Liver (tissue), 9 donors: Measurements from ENCODE around the gene CYP3A4. TPM values are rescaled to one million over a fixed set of nuclear protein-coding genes. Genes with fewer than 3 reads are reported as not detected.

Source experiments
- DNase-seq: peaks from one replicate; pipeline ENCODE4 v3.0.0-alpha.2; 2017; ENCODE audit warnings: low spot score
- H3K27ac ChIP-seq, 2 donors: one replicate each; pipeline ENCODE4 v1.7.0; 2013; ENCODE audit warnings: inconsistent platforms in 2 of 2, low read length in 2 of 2, control low read depth in 1 of 2, low read depth in 1 of 2, mild to moderate bottlenecking in 1 of 2
- H3K27me3 ChIP-seq, 4 donors: one replicate each; pipeline versions ENCODE4 v1.6.1 to v1.7.0; 2013; ENCODE audit warnings: low read length in 3 of 4, inconsistent platforms in 1 of 4, mild to moderate bottlenecking in 1 of 4, moderate library complexity in 1 of 4; ENCODE audit not compliant: control insufficient read depth in 4 of 4, insufficient read depth in 4 of 4
- H3K36me3 ChIP-seq, 4 donors: one replicate each; pipeline versions ENCODE4 v1.6.1 to v1.7.0; 2013; ENCODE audit warnings: low read length in 3 of 4, mild to moderate bottlenecking in 3 of 4, low read depth in 1 of 4, moderate library complexity in 1 of 4; ENCODE audit not compliant: control insufficient read depth in 4 of 4, insufficient read depth in 3 of 4
- H3K4me1 ChIP-seq, 4 donors: one replicate each; pipeline versions ENCODE4 v1.6.1 to v1.7.0; 2013; ENCODE audit warnings: low read length in 3 of 4, mild to moderate bottlenecking in 3 of 4, moderate library complexity in 1 of 4; ENCODE audit not compliant: control insufficient read depth in 4 of 4, insufficient read depth in 4 of 4
- H3K4me3 ChIP-seq, 3 donors: one replicate each; pipeline versions ENCODE4 v1.6.1 to v1.7.0; 2013; ENCODE audit warnings: low read length in 3 of 3, control low read depth in 1 of 3, low read depth in 1 of 3, mild to moderate bottlenecking in 1 of 3
- H3K9ac ChIP-seq, 2 donors: one replicate each; pipeline ENCODE4 v1.7.0; 2013; ENCODE audit warnings: low read length in 2 of 2, mild to moderate bottlenecking in 2 of 2, moderate library complexity in 2 of 2, control low read depth in 1 of 2, low read depth in 1 of 2
- H3K9me3 ChIP-seq, 4 donors: one replicate each; pipeline versions ENCODE4 v1.6.1 to v1.7.0; 2013; ENCODE audit warnings: low read length in 3 of 4; ENCODE audit not compliant: control insufficient read depth in 4 of 4
- ATF3 ChIP-seq: IDR thresholded peaks from 2 replicates; pipeline ENCODE4 v1.6.1; 2016; ENCODE audit warnings: antibody characterized with exemption
- CTCF ChIP-seq: fragments of 150-350 bp; IDR thresholded peaks from 2 replicates; pipeline ENCODE4 v1.5.1; 2017; ENCODE audit warnings: improper control_type of control experiment, low read depth, low read length; ENCODE audit not compliant: missing input control
- EGR1 ChIP-seq, 2 donors: IDR thresholded peaks; 2 replicates each; pipeline ENCODE4 v1.6.1; 2016 to 2018; ENCODE audit warnings: antibody characterized with exemption in 2 of 2, low read depth in 2 of 2
- FOXA1 ChIP-seq: IDR thresholded peaks from 2 replicates; pipeline ENCODE4 v1.6.1; 2016; ENCODE audit warnings: antibody characterized with exemption
- FOXA2 ChIP-seq: IDR thresholded peaks from 2 replicates; pipeline ENCODE4 v1.6.1; 2016; ENCODE audit warnings: antibody characterized with exemption
- HNF4A ChIP-seq, 2 donors: conservative IDR thresholded peaks; 2 replicates each; pipeline ENCODE4 v1.6.1; 2016; ENCODE audit warnings: antibody characterized with exemption in 2 of 2, mild to moderate bottlenecking in 2 of 2
- HNF4G ChIP-seq: IDR thresholded peaks from 2 replicates; pipeline ENCODE4 v1.6.1; 2016; ENCODE audit warnings: antibody characterized with exemption
- JUND ChIP-seq, 2 donors: IDR thresholded peaks; 2 replicates each; pipeline ENCODE4 v1.6.1; 2016; ENCODE audit warnings: antibody characterized with exemption in 2 of 2
- NR2F2 ChIP-seq: IDR thresholded peaks from 2 replicates; pipeline ENCODE4 v1.6.1; 2016; ENCODE audit warnings: antibody characterized with exemption
- RAD21 ChIP-seq, 2 donors: IDR thresholded peaks; 2 replicates each; pipeline ENCODE4 v1.6.1; 2016; ENCODE audit warnings: antibody characterized with exemption in 2 of 2, mild to moderate bottlenecking in 2 of 2
- REST ChIP-seq: IDR thresholded peaks from 2 replicates; pipeline ENCODE4 v1.6.1; 2016; ENCODE audit warnings: antibody characterized with exemption, mild to moderate bottlenecking
- SP1 ChIP-seq: IDR thresholded peaks from 2 replicates; pipeline ENCODE4 v1.6.1; 2018; ENCODE audit warnings: antibody characterized with exemption, mild to moderate bottlenecking
- TAF1 ChIP-seq: conservative IDR thresholded peaks from 2 replicates; pipeline ENCODE4 v1.6.1; 2016; ENCODE audit warnings: antibody characterized with exemption, mild to moderate bottlenecking
- YY1 ChIP-seq: IDR thresholded peaks from 2 replicates; pipeline ENCODE4 v1.6.1; 2016; ENCODE audit warnings: antibody characterized with exemption, mild to moderate bottlenecking
- ZBTB33 ChIP-seq: IDR thresholded peaks from 2 replicates; pipeline ENCODE4 v1.6.1; 2016; ENCODE audit warnings: antibody characterized with exemption
- WGBS: extraction: QIAGEN DNeasy Blood & Tissue Kit; methylation state at CpG from one replicate; pipeline ENCODE4 v1.1.7; 2013; 5-methylcytosine and 5-hydroxymethylcytosine counted together
- polyA plus RNA-seq, 2 donors: library from polyadenylated mRNA; stranded (reverse) in 1 of 2; unstranded in 1 of 2; fragments of 200-250 nt in 1 of 2; fragments of >200 nt in 1 of 2; fragmentation: Nextera tagmentation in 1 of 2; extraction: Ambion mirVana in 1 of 2; gene quantifications; one replicate each; pipeline versions ENCODE4 v1.2.1 to v1.2.3, GENCODE V29; 2013 to 2015
- total RNA-seq, 2 donors: library from RNA; depleted of rRNA; stranded (reverse); fragments of >200 nt; gene quantifications; one replicate each; pipeline ENCODE4 v1.2.3, GENCODE V29; 2014
- donor health status: healthy.
- donor health status: healthy.
- donor health status: healthy.
- donor health status: healthy.
- donor health status: healthy.

Gene CYP3A4
- total and polyA plus RNA-seq, 4 donors = 0.51 to 1,082 (median 289) TPM

- TF ChIP-seq YY1 (no peak), ZBTB33 (no peak), HNF4G (no peak), NR2F2 (no peak), JUND (IDR thresholded peaks at IDR 0.05) (no peak), HNF4A (conservative IDR thresholded peaks at IDR 0.05) (no peak), REST (no peak), EGR1 (IDR thresholded peaks at IDR 0.05; ENCODE audit: low read depth in 2 of 2) (no peak), SP1 (no peak), RAD21 (IDR thresholded peaks at IDR 0.05) (no peak), TAF1 (no peak), FOXA2 (no peak), FOXA1 (no peak), ATF3 (no peak), CTCF (no peak)
- 86% methylated on average over 1 of the region's 1 CpG for WGBS
- H3K36me3 ChIP-seq = no peaks in the 10 kb centered on the region
- no peak overlapping the region for H3K4me3 ChIP-seq
- H3K27ac ChIP-seq = peak overlapping the region; percentile 91 to 96
- H3K4me1 ChIP-seq = peaks cover 13 to 48% (median 35%) of the 10 kb centered on the region in 4 donors
- DNase-seq = no peak
- H3K9me3 ChIP-seq = no peaks in the 10 kb centered on the region
- no peaks in the 10 kb centered on the region for H3K27me3 ChIP-seq
- H3K9ac ChIP-seq = no peak overlapping the region
Observed at GRCh38 chr7:99791021-99791420, 7.0 kb upstream of the CYP3A4 start.

- H3K27ac ChIP-seq = peak overlapping the region; percentile 91 to 96
- H3K9me3 ChIP-seq = no peaks in the 10 kb centered on the region
- H3K4me1 ChIP-seq = peaks cover 13 to 47% (median 32%) of the 10 kb centered on the region in 4 donors
- no peak for DNase-seq
- H3K4me3 ChIP-seq = no peak overlapping the region
- no peak for TF ChIP-seq REST
- H3K27me3 ChIP-seq = no peaks in the 10 kb centered on the region
- H3K36me3 ChIP-seq = no peaks in the 10 kb centered on the region
- 85% methylated on average over 3 of the region's 3 CpGs for WGBS
- no peak overlapping the region for H3K9ac ChIP-seq
Observed at GRCh38 chr7:99790407-99790806, 6.4 kb upstream of the CYP3A4 start.
